NCI-H187 treated with DMSO at 0.1 percent for 48 hours (cell line): ENCODE data around the gene MICALL2.

Source experiments
- DNase-seq: peaks from one replicate; lab custom pipeline; 2025; lab: John Stamatoyannopoulos, UW

Gene MICALL2

DNA sequence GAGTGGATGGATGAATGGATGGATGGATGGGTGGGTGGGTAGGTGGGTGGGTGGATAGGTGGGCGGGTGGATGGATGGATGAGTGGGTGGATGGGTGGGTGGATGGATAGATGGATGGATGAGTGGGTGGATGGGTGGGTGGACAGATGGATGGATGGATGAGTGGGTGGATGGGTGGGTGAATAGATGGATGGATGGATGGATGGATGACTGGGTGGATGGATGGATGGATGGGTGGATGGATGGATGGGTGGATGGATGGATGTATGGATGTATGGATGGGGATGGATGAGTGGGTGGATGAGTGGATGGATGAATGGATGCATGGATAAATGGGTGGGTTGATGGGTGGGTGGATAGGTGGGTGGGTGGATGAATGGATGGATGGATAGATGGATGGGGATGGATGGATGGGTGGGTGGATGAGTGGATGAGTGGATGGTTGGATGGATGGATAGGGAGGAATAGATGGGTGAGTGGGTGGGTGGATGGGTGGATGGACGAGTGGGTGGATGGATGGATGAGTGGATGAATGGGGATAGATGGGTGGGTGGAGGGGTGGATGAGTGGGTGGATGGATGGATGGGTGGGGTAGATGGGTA lies 43.8 kb downstream of the MICALL2 start:
- DNase-seq: no peak

DNA sequence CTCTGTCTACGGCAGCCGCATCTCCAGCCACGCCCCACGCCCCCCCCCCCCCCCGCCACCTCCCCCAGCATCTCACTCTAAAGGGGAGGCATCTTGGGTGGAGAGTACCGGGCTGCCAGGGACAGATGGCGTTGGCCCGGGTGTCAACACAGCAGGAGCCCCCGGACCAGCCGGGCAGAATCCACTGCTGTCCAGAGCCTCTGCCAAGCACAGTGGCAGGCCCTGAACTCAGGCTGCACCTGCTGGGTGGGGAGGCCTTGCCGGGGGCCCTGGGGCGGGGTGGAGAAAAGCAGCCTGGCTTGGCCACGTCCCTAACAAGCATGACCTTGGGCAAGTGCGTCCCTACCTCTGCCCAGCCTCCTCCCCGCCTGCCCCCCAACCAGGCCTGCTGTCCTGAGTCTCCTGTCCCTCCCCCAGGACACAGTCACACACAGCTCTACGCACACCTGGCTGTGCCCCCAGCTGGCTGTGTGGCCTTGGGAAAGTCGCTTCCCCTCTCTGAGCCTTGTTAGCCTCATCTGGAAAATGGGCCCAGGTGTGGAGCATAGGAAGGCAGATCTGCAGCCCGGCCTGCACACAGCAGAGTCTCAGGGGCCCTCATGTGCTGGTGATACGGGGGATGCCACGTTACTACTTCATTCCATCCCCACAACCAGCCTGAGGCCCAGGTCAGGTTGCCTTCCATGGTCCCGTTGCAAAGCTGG lies 45.2 kb downstream of the MICALL2 start:
- DNase-seq: no peak

DNA sequence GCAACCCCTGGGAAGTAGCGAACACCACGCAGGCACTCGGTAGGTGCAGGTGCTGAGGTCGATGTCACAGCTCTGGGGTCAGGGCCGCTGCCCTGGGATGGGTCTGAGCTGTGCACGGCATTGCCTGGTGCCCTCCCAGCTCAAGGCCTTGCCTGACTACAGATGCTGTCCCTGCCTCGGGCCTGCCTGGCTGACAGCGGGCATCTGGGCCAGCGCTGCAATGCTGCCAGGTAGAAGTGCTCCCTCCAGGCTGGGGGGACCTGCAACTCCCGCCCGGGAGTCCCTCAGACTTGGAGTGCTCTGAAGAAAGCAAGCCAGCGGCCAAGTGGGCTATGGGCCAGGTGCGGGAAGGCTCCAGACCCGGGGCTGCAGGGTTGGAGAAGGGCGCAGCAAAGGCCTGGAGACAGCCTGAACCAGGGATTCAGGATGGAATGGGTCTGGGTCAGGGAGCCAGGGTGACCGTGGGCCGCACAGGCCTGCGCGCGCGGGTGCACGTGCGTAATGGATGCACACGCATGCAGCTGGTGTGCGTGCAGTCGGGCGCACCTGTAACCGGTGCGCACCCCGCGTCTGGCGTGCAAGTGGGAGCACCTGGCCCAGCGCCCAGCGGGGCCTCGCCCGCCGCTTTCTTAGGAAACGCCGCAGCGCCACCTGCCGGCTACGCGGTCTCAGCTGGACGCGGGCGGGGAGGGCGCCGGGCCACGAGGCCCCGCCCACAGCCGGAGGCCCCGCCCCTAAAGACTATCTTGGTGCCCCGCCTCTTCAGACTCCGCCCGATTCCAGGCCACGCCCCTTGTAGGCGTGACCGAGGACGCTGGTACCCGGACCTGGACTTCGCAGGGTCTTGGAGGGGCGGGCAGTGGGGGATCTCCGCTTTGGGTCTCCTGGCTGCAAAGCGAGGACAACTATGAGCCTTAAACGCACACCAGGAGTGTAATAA lies 46.7 kb downstream of the MICALL2 start:
- DNase-seq: no peak

DNA sequence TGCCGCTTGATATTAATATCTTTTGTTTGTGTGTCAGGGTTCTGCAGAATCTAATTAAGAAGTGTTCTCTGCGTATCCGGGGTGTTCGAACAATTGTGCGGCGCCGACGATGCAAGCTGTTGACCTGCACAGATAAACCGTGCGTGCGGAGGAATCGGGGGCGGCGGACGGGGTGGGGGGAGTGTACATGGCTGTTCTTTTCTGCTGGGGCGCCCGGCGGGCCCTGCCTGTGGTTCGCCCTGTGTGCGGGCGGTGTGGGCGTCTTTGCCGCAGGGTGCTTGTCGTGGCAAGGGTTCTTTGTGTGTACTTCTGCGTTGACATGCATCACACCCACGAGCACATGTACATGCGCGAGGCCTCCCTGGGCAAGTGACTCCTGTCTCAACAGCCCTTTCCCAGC lies 47.9 kb downstream of the MICALL2 start:
- no peak for DNase-seq

DNA sequence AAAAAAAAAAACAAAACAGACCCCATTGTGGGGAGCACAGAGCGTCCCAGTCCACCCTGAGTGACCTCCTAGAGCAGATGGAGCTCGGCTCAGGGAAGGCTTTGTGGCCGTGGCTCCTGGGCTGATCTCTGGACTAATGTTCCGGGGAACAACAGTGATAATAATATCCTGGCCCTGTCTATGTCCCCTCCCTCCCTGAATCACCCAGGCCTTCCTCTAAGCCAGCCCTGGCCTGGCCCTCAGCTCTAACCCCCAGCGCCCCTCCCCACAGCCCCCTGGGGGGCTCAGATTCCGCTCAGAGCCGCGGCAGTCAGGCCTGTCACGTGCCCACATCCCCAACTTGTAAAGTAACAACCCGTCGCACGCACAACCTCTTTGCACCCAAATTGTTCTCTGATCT lies 48.3 kb downstream of the MICALL2 start:
- DNase-seq: no peak

DNA sequence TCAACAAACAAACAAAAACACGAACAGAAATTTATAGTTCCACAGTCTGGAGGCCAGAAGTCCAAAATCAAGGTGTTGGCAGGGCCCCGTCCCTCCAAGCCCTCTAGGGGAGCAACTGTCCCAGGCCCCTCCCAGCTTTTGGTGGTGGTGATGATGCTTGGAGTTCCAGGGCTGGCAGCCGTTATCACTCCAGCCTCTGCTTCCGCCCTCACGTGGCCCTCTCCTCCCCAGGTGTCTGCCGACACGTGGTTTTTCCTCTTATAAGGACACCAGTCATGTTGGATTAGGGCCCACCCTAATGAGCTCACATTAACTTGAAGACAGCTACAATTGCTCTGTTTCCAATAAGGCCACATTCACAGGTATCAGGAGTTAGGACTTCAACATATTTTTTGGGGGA lies 49.7 kb downstream of the MICALL2 start:
- DNase-seq: no peak

- DNase-seq: no peak
These were observed 50.8 kb downstream of the MICALL2 start for GRCh38 chr7:1408466-1408865.

GRCh38 chr7:1407892-1408291 lies 51.4 kb downstream of the MICALL2 start:
- no peak for DNase-seq

DNA sequence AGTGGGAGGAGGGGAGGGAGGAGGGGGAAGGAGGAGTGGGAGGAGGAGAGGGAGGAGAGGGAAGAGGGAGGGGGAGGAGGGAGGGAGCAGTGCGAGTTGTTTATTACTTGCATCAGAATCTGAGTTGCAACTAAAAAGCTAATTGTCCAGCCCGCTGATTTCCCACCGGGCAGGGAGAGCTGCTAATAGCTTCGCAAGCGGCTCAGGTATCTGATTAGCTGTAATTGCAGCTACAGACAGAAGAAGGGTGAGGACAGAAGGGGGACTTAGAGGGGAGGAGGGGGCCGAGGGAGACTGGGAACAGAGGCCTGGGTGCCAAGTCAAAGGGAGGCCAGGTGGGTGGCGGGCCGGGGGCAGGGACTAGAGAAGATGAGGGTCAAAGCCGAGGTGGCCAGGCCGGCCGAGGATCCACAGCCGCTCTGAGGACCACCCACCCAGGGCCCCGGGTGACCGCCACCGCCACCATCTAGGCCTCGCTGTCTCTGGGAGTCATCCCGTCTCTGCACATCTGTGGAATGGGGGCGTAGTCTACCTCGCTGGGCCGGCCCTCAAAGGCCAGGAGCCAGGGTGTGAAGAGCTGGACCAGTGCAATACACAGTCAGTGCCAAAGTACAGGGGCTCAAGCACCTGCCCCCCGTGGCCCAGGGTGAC lies 54.2 kb downstream of the MICALL2 start:
- no peak for DNase-seq

DNA sequence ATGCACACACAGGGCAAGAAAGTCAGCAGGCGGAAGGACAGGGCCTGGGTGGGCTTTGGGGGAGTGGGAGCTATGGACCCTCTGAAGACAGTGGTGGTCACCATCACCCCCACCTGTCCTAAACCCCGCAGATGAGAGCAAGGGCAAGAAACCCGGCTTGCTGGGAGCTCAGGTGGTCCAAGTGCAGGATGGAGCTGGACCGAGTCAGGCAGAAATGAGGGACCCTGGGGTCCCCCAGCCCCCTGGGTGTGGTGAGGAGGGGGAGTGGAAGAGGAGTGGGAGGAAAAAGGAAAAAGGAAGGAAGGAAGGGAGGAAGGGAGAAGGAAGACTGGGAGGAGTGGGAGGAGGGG lies 54.8 kb downstream of the MICALL2 start:
- no peak for DNase-seq

- no peak for DNase-seq
These were observed 55.4 kb downstream of the MICALL2 start for GRCh38 chr7:1403638-1404459.

GRCh38 chr7:1402791-1403637 lies 56.3 kb downstream of the MICALL2 start:
- no peak for DNase-seq

DNA sequence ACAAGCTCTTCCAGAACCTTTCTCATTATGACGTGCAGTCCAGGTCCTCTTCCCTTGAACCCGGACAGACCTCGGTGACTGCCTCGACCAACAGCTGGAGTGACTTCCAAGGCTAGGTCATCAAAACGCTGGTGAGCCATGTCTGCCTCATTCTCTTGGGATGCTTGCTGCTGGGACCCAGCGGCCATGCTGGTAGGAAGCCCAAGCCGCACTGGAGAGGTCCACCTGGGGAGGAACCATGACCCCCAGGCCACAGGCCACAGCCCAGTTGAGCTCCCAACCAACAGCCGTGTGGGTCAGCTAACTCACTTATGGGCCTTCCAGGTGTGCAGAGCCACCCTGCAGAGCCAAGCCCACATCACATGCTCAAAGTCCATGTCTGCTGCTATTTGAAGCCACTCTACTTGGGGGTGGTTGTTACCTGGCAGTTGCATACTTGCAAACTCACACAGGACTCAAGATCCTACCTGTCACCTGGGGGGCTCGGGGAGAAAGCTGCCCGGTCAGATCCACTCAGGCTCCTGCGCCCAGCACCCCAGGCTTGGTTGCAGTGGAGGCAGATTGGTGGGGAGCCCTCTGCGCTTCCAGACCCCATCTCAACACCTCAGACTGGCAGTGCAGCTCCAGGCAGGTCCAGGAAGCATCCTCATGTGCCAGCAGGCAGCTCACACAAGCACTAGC lies 57.0 kb downstream of the MICALL2 start:
- no peak for DNase-seq

GRCh38 chr7:1401011-1401410 lies 58.3 kb downstream of the MICALL2 start:
- DNase-seq: no peak

DNA sequence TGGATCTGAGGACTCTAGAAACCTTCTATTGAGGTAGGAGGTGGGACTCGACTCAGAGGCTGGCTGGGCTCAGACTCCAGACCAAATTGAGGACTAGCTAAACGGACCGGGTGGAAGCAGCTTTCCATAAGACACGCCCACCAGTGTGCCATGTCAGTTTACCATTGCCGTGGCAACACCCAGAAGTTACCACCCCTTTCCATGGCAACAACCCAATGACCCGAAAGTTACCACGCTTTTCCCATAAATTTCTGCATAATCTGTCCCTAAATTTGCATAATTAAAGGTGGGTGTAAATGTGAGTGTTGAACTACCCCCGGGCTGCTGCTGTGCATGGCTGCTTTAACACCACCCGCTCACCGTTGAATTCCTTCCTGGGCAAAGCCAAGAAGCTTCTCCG lies 58.9 kb downstream of the MICALL2 start:
- no peak for DNase-seq

- no peak for DNase-seq
These were observed 61.6 kb downstream of the MICALL2 start for GRCh38 chr7:1397491-1398327.

- no peak for DNase-seq
These were observed 63.1 kb downstream of the MICALL2 start for GRCh38 chr7:1396195-1396594.

- DNase-seq: no peak
These were observed 63.8 kb downstream of the MICALL2 start for GRCh38 chr7:1395211-1396070.
